Fibroblast of lung (primary cell): ENCODE results near the gene RANBP1. TPM values are rescaled to one million over a fixed set of nuclear protein-coding genes. Genes with fewer than 3 reads are reported as not detected.

ENCODE experiments used
- DNase-seq, 2 donors: peaks; one replicate each; pipeline versions ENCODE4 v3.0.0 to v3.0.0-alpha.2; 2010; ENCODE audit warnings: low read depth in 2 of 2
- H2AFZ ChIP-seq: 2 replicates; pipeline ENCODE4 v1.5.1; 2012; ENCODE audit warnings: low read length, control low read depth, inconsistent platforms
- H3K27ac ChIP-seq: 2 replicates; pipeline ENCODE4 v1.5.1; 2011; ENCODE audit warnings: low read length, control low read depth; ENCODE audit not compliant: insufficient read depth
- H3K27me3 ChIP-seq: 2 replicates; pipeline ENCODE4 v1.5.1; 2011; ENCODE audit warnings: mild to moderate bottlenecking, low read length; ENCODE audit not compliant: control insufficient read depth, insufficient read depth
- H3K36me3 ChIP-seq: 2 replicates; pipeline ENCODE4 v1.5.1; 2011; ENCODE audit warnings: low read length; ENCODE audit not compliant: control insufficient read depth, insufficient read depth
- H3K4me1 ChIP-seq: 2 replicates; pipeline ENCODE4 v1.5.1; 2011; ENCODE audit warnings: low read length; ENCODE audit not compliant: control insufficient read depth, insufficient read depth; ENCODE audit errors: extremely low read depth
- H3K4me2 ChIP-seq: 2 replicates; pipeline ENCODE4 v1.5.1; 2011; ENCODE audit warnings: low read length, control low read depth; ENCODE audit not compliant: insufficient read depth; ENCODE audit errors: extremely low read depth
- H3K4me3 ChIP-seq, 4 experiments: fragments of 200-600 bp in 1 of 4; sonication (generic) in 1 of 4; replicated peaks in 1 of 4; 2 replicates each; pipeline ENCODE4 v1.5.1; 2011 to 2016; ENCODE audit warnings: low read length in 4 of 4, low read depth in 3 of 4, mild to moderate bottlenecking in 3 of 4, control low read depth in 2 of 4, inconsistent platforms in 1 of 4, mixed read lengths in 1 of 4; ENCODE audit not compliant: insufficient read depth in 1 of 4; ENCODE audit errors: control extremely low read depth in 1 of 4
- H3K79me2 ChIP-seq: 2 replicates; pipeline ENCODE4 v1.5.1; 2012; ENCODE audit warnings: mild to moderate bottlenecking, low read length, inconsistent platforms; ENCODE audit not compliant: control insufficient read depth, insufficient read depth
- H3K9ac ChIP-seq: 2 replicates; pipeline ENCODE4 v1.5.1; 2011; ENCODE audit warnings: mild to moderate bottlenecking, low read length, control low read depth; ENCODE audit not compliant: insufficient read depth
- H3K9me3 ChIP-seq: 2 replicates; pipeline ENCODE4 v1.5.1; 2012; ENCODE audit warnings: low read depth, low read length; ENCODE audit not compliant: control insufficient read depth, insufficient read depth
- H4K20me1 ChIP-seq: 2 replicates; pipeline ENCODE4 v1.5.1; 2011; ENCODE audit warnings: low read length; ENCODE audit not compliant: control insufficient read depth, insufficient read depth; ENCODE audit errors: extremely low read depth
- CTCF ChIP-seq, 2 donors: IDR thresholded peaks in 1 of 2; conservative IDR thresholded peaks in 1 of 2; 1 replicate in 1 of 2; 2 replicates in 1 of 2; pipeline ENCODE4 v1.5.1; 2011 to 2012; ENCODE audit warnings: low read length in 2 of 2, control low read depth in 1 of 2, inconsistent platforms in 1 of 2, low read depth in 1 of 2, mild to moderate bottlenecking in 1 of 2
- EZH2 ChIP-seq: IDR thresholded peaks from 2 replicates; pipeline ENCODE4 v1.5.1; 2012; ENCODE audit warnings: low read length, control low read depth, mild to moderate bottlenecking; ENCODE audit errors: missing control alignments
- polyA plus RNA-seq, 2 donors: library from polyadenylated mRNA; depleted of rRNA in 1 of 2; stranded (reverse) in 1 of 2; unstranded in 1 of 2; fragments of >200 nt; gene quantifications; 2 replicates each; pipeline ENCODE4 v1.2.1, GENCODE V29; 2011 to 2012; ENCODE audit warnings: missing spikeins in 1 of 2
- total RNA-seq: library from RNA; depleted of rRNA; stranded (reverse); fragments of >200 nt; gene quantifications from 2 replicates; pipeline ENCODE4 v1.2.1, GENCODE V29; 2014

RANBP1 gene
- total and polyA plus RNA-seq, 2 donors (not counting 1 experiment from before 2014, with no cell fraction given): 88.5 to 178 TPM

- no peak for TF ChIP-seq CTCF (conservative IDR thresholded peaks at IDR 0.05 in 1 of 2, IDR thresholded peaks at IDR 0.05 in 1 of 2; ENCODE audit: low read depth in 1 of 2, low read length in 2 of 2)
- no peak for TF ChIP-seq EZH2
- H3K36me3 ChIP-seq: no peaks in the 10 kb centered on the region
- H3K9me3 ChIP-seq: no peaks in the 10 kb centered on the region
- peaks cover 58% of the 10 kb centered on the region for H3K79me2 ChIP-seq
- no peak overlapping the region for H3K9ac ChIP-seq
- no peak for DNase-seq
- H3K4me1 ChIP-seq: peaks cover 5% of the 10 kb centered on the region
- no peak overlapping the region for H3K4me3 ChIP-seq
- no peak overlapping the region for H3K27ac ChIP-seq
- no peaks in the 10 kb centered on the region for H4K20me1 ChIP-seq
- H3K27me3 ChIP-seq: no peaks in the 10 kb centered on the region
- H2AFZ ChIP-seq: no peak overlapping the region
- no peak overlapping the region for H3K4me2 ChIP-seq
These were observed 18.1 kb downstream of the RANBP1 start for GRCh38 chr22:20133930-20134549.

DNA sequence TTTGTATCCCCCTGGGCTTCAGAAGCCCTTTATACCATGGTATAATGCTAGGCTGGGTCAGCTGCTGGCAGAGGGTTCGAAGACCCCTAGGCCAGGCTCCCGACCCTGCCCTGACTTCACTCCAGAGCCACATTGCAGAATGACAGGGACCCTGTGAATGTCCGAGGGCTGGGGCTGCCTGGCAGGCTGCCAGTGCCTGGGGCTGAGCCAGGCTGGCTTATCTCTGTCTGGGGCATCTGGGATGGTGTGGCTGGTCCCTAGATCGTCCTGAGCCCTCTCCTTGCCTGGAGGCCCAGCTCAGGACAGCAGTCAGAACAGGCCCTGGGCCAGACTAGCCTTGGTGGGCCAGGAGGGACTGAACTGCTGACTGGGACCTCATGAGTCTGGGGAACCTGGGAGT is 19.4 kb downstream of the RANBP1 start:
- Histone ChIP-seq H3K36me3 (peaks cover 5% of the 10 kb centered on the region), H2AFZ (no peak overlapping the region), H4K20me1 (no peaks in the 10 kb centered on the region), H3K4me2 (no peak overlapping the region), H3K27ac (no peak overlapping the region), H3K9me3 (no peaks in the 10 kb centered on the region), H3K9ac (no peak overlapping the region), H3K4me3 (no peak overlapping the region), H3K4me1 (peaks cover 5% of the 10 kb centered on the region), H3K79me2 (peaks cover 60% of the 10 kb centered on the region), H3K27me3 (no peaks in the 10 kb centered on the region)
- no peak for DNase-seq
- TF ChIP-seq EZH2 (no peak), CTCF (conservative IDR thresholded peaks at IDR 0.05 in 1 of 2, IDR thresholded peaks at IDR 0.05 in 1 of 2; ENCODE audit: low read depth in 1 of 2, low read length in 2 of 2) (no peak)

- H4K20me1 ChIP-seq: no peaks in the 10 kb centered on the region
- H3K27me3 ChIP-seq: no peaks in the 10 kb centered on the region
- H3K9ac ChIP-seq: no peak overlapping the region
These were observed 20.1 kb downstream of the RANBP1 start for GRCh38 chr22:20135806-20136602.

More at GRCh38 chr22:20135806-20136602, 20.1 kb downstream of the RANBP1 start:
- TF ChIP-seq EZH2 (no peak), CTCF (conservative IDR thresholded peaks at IDR 0.05 in 1 of 2, IDR thresholded peaks at IDR 0.05 in 1 of 2; ENCODE audit: low read depth in 1 of 2, low read length in 2 of 2) (no peak)
- no peak for DNase-seq
- no peak overlapping the region for H3K4me3 ChIP-seq
- H3K9me3 ChIP-seq: no peaks in the 10 kb centered on the region
- H3K27ac ChIP-seq: no peak overlapping the region
- H3K4me1 ChIP-seq: peaks cover 5% of the 10 kb centered on the region
- H3K36me3 ChIP-seq: peaks cover 5% of the 10 kb centered on the region
- peaks cover 60% of the 10 kb centered on the region for H3K79me2 ChIP-seq
- H2AFZ ChIP-seq: no peak overlapping the region
- no peak overlapping the region for H3K4me2 ChIP-seq
